Lower leg skin (tissue), 3 donors: ENCODE measurements around the gene TMEM126B.

Experiments
- CTCF ChIP-seq, 3 donors: fragments of 450-650 bp; IDR thresholded peaks; one replicate each; pipeline ENCODE4 v1.5.1; 2016; ENCODE audit warnings: antibody characterized with exemption in 3 of 3, mild to moderate bottlenecking in 3 of 3, moderate library complexity in 2 of 3
- POLR2A ChIP-seq, 2 donors: fragments of 450-650 bp; IDR thresholded peaks; one replicate each; pipeline ENCODE4 v1.6.1; 2016 to 2017; ENCODE audit warnings: antibody characterized with exemption in 2 of 2, mild to moderate bottlenecking in 1 of 2, moderate library complexity in 1 of 2

GRCh38 chr11:85652786-85653447, 24.5 kb downstream of the TMEM126B start:
- TF ChIP-seq CTCF (IDR thresholded peaks at IDR 0.05) (no peak), POLR2A (IDR thresholded peaks at IDR 0.05) (no peak)
